NB4 (cell line): ENCODE data around the gene BRD4.

ENCODE experiments used
- DNase-seq: peaks from one replicate; pipeline ENCODE4 v3.0.0; 2010; ENCODE audit warnings: low read depth
- H3K4me3 ChIP-seq: one replicate; pipeline ENCODE4 v1.5.1; 2011; ENCODE audit warnings: mild to moderate bottlenecking, low read depth, low read length, moderate library complexity
- CTCF ChIP-seq: IDR thresholded peaks from one replicate; pipeline ENCODE4 v1.5.1; 2012; ENCODE audit warnings: low read depth, low read length
- MYC ChIP-seq: IDR thresholded peaks from 2 replicates; pipeline ENCODE4 v1.6.1; 2011; ENCODE audit warnings: low read depth, low read length
- POLR2A ChIP-seq: IDR thresholded peaks from 2 replicates; pipeline ENCODE4 v1.6.1; 2011; ENCODE audit warnings: mild to moderate bottlenecking; ENCODE audit not compliant: insufficient read length; ENCODE audit errors: extremely low read depth
- TF ChIP-seq, protein P1 (sequence below): IDR thresholded peaks from 2 replicates; pipeline ENCODE4 v1.6.1; 2011; ENCODE audit warnings: low read depth, low read length

BRD4 gene

DNA sequence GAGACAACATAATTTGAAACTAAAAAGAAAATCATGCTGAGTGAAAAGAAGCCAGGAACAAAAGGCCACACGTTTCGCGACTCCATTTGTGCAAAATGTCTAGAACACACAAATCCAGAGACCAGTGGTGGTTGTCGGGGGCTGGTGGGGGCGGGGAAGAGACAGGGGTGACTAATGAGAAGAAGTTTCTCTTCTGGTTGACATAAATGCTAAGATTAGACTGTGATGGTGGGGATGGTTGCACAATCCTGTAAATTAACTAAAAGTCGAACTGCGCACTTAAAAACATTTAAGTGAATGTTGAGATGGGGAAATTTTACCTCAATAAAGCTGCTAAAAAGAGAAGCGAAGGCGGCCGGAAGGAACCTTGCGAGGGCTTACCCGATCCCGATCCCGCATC lies 40.1 kb upstream of the BRD4 start:
- DNase-seq, result no peak
- H3K4me3 ChIP-seq, result no peak overlapping the region
- TF ChIP-seq MYC (no peak), POLR2A (no peak), CTCF (no peak)
- TF ChIP-seq, protein P1, sequence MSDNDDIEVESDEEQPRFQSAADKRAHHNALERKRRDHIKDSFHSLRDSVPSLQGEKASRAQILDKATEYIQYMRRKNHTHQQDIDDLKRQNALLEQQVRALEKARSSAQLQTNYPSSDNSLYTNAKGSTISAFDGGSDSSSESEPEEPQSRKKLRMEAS, result no peak

- no peak overlapping the region for H3K4me3 ChIP-seq
- TF ChIP-seq, protein P1, result no peak
- no peak for TF ChIP-seq CTCF
- TF ChIP-seq MYC, result no peak
- TF ChIP-seq POLR2A, result no peak
- DNase-seq, result no peak
These were observed 39.5 kb upstream of the BRD4 start for GRCh38 chr19:15371786-15372380.

DNA sequence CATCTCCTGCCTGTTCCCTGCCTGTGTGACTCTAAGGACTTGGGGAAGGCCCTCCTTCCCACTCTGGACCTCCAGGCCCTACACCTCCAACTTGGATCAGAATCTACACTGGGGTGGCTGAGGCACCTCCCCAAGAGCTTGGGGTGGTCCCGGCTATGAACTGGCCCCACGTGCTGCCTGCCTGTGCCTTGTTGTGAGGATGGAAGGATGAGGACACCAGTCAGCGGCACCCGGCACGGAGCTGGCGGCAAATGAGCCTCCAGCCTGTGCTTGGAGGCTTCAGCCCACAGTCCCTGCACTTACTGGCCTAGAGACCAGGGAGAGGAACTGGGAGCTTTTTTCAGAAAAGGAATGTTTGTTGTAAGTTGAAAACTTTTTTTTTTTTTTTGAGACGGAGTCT lies 38.8 kb upstream of the BRD4 start:
- H3K4me3 ChIP-seq, result no peak overlapping the region
- DNase-seq, result no peak
- TF ChIP-seq MYC (no peak), POLR2A (no peak), CTCF (no peak)
- TF ChIP-seq, protein P1, result no peak

DNA sequence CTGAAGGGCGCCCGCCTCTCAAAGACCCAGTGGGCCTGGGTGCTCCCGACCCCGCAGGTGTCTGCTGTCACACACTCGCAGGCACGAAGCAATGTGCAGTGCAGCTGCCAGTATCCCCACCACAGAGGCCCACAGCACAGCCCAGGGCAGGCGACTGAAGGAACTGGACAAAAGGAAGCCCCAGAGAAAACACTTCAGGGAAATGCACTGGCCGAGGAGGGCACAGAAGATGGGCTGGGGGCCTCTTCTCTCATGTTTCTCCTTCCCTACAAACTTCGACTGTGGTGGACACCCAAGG lies 37.2 kb upstream of the BRD4 start:
- H3K4me3 ChIP-seq, result no peak overlapping the region
- DNase-seq, result no peak
- TF ChIP-seq, protein P1, result no peak
- TF ChIP-seq POLR2A, result no peak
- TF ChIP-seq CTCF, result no peak
- TF ChIP-seq MYC, result no peak

GRCh38 chr19:15368798-15369593 lies 36.7 kb upstream of the BRD4 start:
- TF ChIP-seq CTCF (no peak), MYC (no peak), POLR2A (no peak)
- TF ChIP-seq, protein P1, result no peak
- DNase-seq, result no peak
- no peak overlapping the region for H3K4me3 ChIP-seq
